PFSK-1 (cell line): ENCODE data around the gene RNASE8.

ENCODE experiments used
- FOXP2 ChIP-seq: optimal IDR thresholded peaks from 2 replicates; pipeline ENCODE3; 2011; ENCODE audit warnings: borderline replicate concordance, control low read depth, inconsistent platforms; ENCODE audit not compliant: insufficient read depth; ENCODE audit errors: extremely low read length, extremely low read depth
- POLR2AphosphoS5 ChIP-seq: IDR thresholded peaks from 2 replicates; pipeline ENCODE4 v1.6.1; 2012; ENCODE audit warnings: low read depth, mild to moderate bottlenecking, control low read depth, low read length, moderate library complexity
- REST ChIP-seq, 2 experiments: IDR thresholded peaks; 2 replicates each; pipeline versions ENCODE4 v1.6.1 to v1.8.0; 2011 to 2012; ENCODE audit warnings: low read depth in 2 of 2, low read length in 2 of 2, control low read depth in 1 of 2, inconsistent platforms in 1 of 2, mild to moderate bottlenecking in 1 of 2, moderate library complexity in 1 of 2; ENCODE audit not compliant: insufficient read depth in 1 of 2
- SIN3A ChIP-seq: IDR thresholded peaks from 2 replicates; pipeline ENCODE4 v1.6.1; 2012; ENCODE audit warnings: mild to moderate bottlenecking, low read length, moderate library complexity, borderline replicate concordance; ENCODE audit not compliant: insufficient read depth
- TAF1 ChIP-seq: IDR thresholded peaks from 2 replicates; pipeline ENCODE4 v1.6.1; 2012; ENCODE audit warnings: low read length, control low read depth, borderline replicate concordance; ENCODE audit not compliant: insufficient read depth

The RNASE8 gene

GRCh38 chr14:21078287-21078686 is 20.7 kb downstream of the RNASE8 start:
- no peak for TF ChIP-seq SIN3A
- no peak for TF ChIP-seq REST (IDR thresholded peaks at IDR 0.05; ENCODE audit: insufficient read depth in 1 of 2, low read depth in 2 of 2, low read length in 2 of 2)
- no peak for TF ChIP-seq FOXP2
- no peak for TF ChIP-seq TAF1
- no peak for TF ChIP-seq POLR2AphosphoS5

GRCh38 chr14:21078726-21079125 is 21.1 kb downstream of the RNASE8 start:
- TF ChIP-seq FOXP2 = no peak
- TF ChIP-seq POLR2AphosphoS5 = no peak
- no peak for TF ChIP-seq SIN3A
- no peak for TF ChIP-seq REST (IDR thresholded peaks at IDR 0.05; ENCODE audit: insufficient read depth in 1 of 2, low read depth in 2 of 2, low read length in 2 of 2)
- TF ChIP-seq TAF1 = no peak

GRCh38 chr14:21081521-21082142 is 24.0 kb downstream of the RNASE8 start:
- TF ChIP-seq FOXP2 (no peak), REST (IDR thresholded peaks at IDR 0.05; ENCODE audit: insufficient read depth in 1 of 2, low read depth in 2 of 2, low read length in 2 of 2) (no peak), SIN3A (no peak)

GRCh38 chr14:21083565-21084325 is 26.1 kb downstream of the RNASE8 start:
- TF ChIP-seq TAF1 (no peak), SIN3A (no peak), POLR2AphosphoS5 (no peak), REST (IDR thresholded peaks at IDR 0.05; ENCODE audit: insufficient read depth in 1 of 2, low read depth in 2 of 2, low read length in 2 of 2) (no peak), FOXP2 (no peak)
